CD14-positive monocyte (primary cell): Measurements from ENCODE around the gene QSOX2. TPM values are rescaled to one million over a fixed set of nuclear protein-coding genes. Genes with fewer than 3 reads are reported as not detected.

ENCODE experiments used
- DNase-seq, 3 donors: peaks; one replicate each; pipeline ENCODE4 v3.0.0-alpha.2; 2011 to 2022
- H2AFZ ChIP-seq: 2 replicates; pipeline ENCODE4 v1.6.0; 2012; ENCODE audit warnings: mild to moderate bottlenecking, low read depth, low read length, inconsistent platforms; ENCODE audit not compliant: insufficient read depth, poor library complexity, severe bottlenecking
- H3K27ac ChIP-seq, 2 donors: 1 replicate in 1 of 2; 2 replicates in 1 of 2; pipeline ENCODE4 v1.5.1; 2012 to 2013; ENCODE audit warnings: low read length in 2 of 2, control low read depth in 1 of 2, inconsistent platforms in 1 of 2, low read depth in 1 of 2, mild to moderate bottlenecking in 1 of 2
- H3K27me3 ChIP-seq, 2 donors: one replicate each; pipeline versions ENCODE4 v1.6.0 to v1.6.1; 2011 to 2013; ENCODE audit warnings: low read length in 2 of 2; ENCODE audit not compliant: control insufficient read depth in 2 of 2, insufficient read depth in 2 of 2
- H3K36me3 ChIP-seq, 2 donors: replicated peaks in 1 of 2; 1 replicate in 1 of 2; 2 replicates in 1 of 2; pipeline versions ENCODE4 v1.5.1 to v1.6.1; 2012 to 2013; ENCODE audit warnings: low read length in 2 of 2, control low read depth in 1 of 2, inconsistent platforms in 1 of 2, mild to moderate bottlenecking in 1 of 2; ENCODE audit not compliant: insufficient read depth in 2 of 2, control insufficient read depth in 1 of 2
- H3K4me1 ChIP-seq, 2 donors: 1 replicate in 1 of 2; 2 replicates in 1 of 2; pipeline versions ENCODE4 v1.5.1 to v1.6.1; 2012 to 2013; ENCODE audit warnings: low read length in 2 of 2, control low read depth in 1 of 2, inconsistent platforms in 1 of 2, mild to moderate bottlenecking in 1 of 2, moderate library complexity in 1 of 2; ENCODE audit not compliant: insufficient read depth in 2 of 2, control insufficient read depth in 1 of 2
- H3K4me2 ChIP-seq: replicated peaks from 2 replicates; pipeline ENCODE3; 2012; ENCODE audit warnings: low read length, moderate library complexity, mild to moderate bottlenecking; ENCODE audit not compliant: poor library complexity, severe bottlenecking; ENCODE audit errors: extremely low read depth
- H3K4me3 ChIP-seq, 3 experiments: fragments of 200-600 bp in 1 of 3; sonication (generic) in 1 of 3; replicated peaks in 1 of 3; 1 replicate in 2 of 3; 2 replicates in 1 of 3; pipeline ENCODE4 v1.5.1; 2011 to 2013; ENCODE audit warnings: low read length in 3 of 3, mild to moderate bottlenecking in 3 of 3, control low read depth in 2 of 3, low read depth in 2 of 3, inconsistent platforms in 1 of 3, moderate library complexity in 1 of 3
- H3K79me2 ChIP-seq: 2 replicates; pipeline ENCODE4 v1.6.0; 2012; ENCODE audit warnings: mild to moderate bottlenecking, control low read depth, inconsistent platforms, low read length, moderate library complexity; ENCODE audit not compliant: insufficient read depth
- H3K9ac ChIP-seq: 2 replicates; pipeline ENCODE4 v1.6.0; 2017; ENCODE audit warnings: low read length, mild to moderate bottlenecking; ENCODE audit not compliant: insufficient read depth, poor library complexity, severe bottlenecking
- H3K9me3 ChIP-seq, 2 donors: replicated peaks in 1 of 2; 1 replicate in 1 of 2; 2 replicates in 1 of 2; pipeline versions ENCODE4 v1.5.1 to v1.6.1; 2012 to 2013; ENCODE audit warnings: low read length in 2 of 2, control low read depth in 1 of 2; ENCODE audit not compliant: control insufficient read depth in 1 of 2, insufficient read depth in 1 of 2
- H4K20me1 ChIP-seq: 2 replicates; pipeline ENCODE4 v1.6.0; 2012; ENCODE audit warnings: mild to moderate bottlenecking, low read length, control low read depth, moderate library complexity; ENCODE audit not compliant: insufficient read depth
- H3K27ac Mint-ChIP-seq, 7 donors: one replicate each; pipeline ENCODE4 v1.8.0; 2020; ENCODE audit warnings: mild to moderate bottlenecking in 7 of 7, mixed read lengths in 7 of 7, moderate library complexity in 6 of 7, inconsistent platforms in 2 of 7
- H3K27me3 Mint-ChIP-seq, 3 donors: one replicate each; pipeline ENCODE4 v1.8.0; 2021 to 2022; ENCODE audit warnings: low read depth in 3 of 3, mild to moderate bottlenecking in 3 of 3, mixed read lengths in 3 of 3, moderate library complexity in 3 of 3, inconsistent platforms in 1 of 3
- H3K36me3 Mint-ChIP-seq, 2 donors: one replicate each; pipeline ENCODE4 v1.8.0; 2020; ENCODE audit warnings: mixed read lengths in 2 of 2, inconsistent platforms in 1 of 2, mild to moderate bottlenecking in 1 of 2
- H3K4me1 Mint-ChIP-seq: one replicate; pipeline ENCODE4 v1.8.0; 2020; ENCODE audit warnings: mild to moderate bottlenecking, mixed read lengths
- H3K4me3 Mint-ChIP-seq, 2 donors: one replicate each; pipeline ENCODE4 v1.8.0; 2020; ENCODE audit warnings: mild to moderate bottlenecking in 2 of 2, mixed read lengths in 2 of 2, moderate library complexity in 1 of 2
- H3K9me3 Mint-ChIP-seq, 7 donors: one replicate each; pipeline ENCODE4 v1.8.0; 2020 to 2022; ENCODE audit warnings: mixed read lengths in 7 of 7, mild to moderate bottlenecking in 6 of 7, moderate library complexity in 6 of 7, inconsistent platforms in 2 of 7
- WGBS: methylation state at CpG from one replicate; pipeline ENCODE4 v1.1.5; 2013; ENCODE audit warnings: missing lambda C conversion rate; ENCODE audit not compliant: insufficient coverage; 5-methylcytosine and 5-hydroxymethylcytosine counted together
- intact Hi-C, 2 donors: fragments of 100-400 bp; cut with micrococcal nuclease; formaldehyde crosslinking; loops; one replicate each; pipeline versions ENCODE4 v1.15.0 to v1.15.1; 2023
- polyA plus RNA-seq, 3 donors: library from polyadenylated mRNA; depleted of rRNA in 1 of 3; unstranded in 2 of 3; stranded (reverse) in 1 of 3; fragments of 300-500 nt in 2 of 3; fragments of >200 nt in 1 of 3; fragmentation: Illumina TruSeq in 2 of 3; gene quantifications; 1 replicate in 2 of 3; 2 replicates in 1 of 3; pipeline ENCODE4 v1.2.3, GENCODE V29; 2012 to 2021
- TF ChIP-seq, protein P1 (sequence below): fragments of 200-600 bp; IDR thresholded peaks from one replicate; pipeline ENCODE4 v1.8.0; 2022; ENCODE audit warnings: antibody characterized with exemption, mild to moderate bottlenecking

QSOX2 gene
- polyA plus RNA-seq, 3 donors, result 0.03 to 8.4 (median 0.17) TPM

DNA sequence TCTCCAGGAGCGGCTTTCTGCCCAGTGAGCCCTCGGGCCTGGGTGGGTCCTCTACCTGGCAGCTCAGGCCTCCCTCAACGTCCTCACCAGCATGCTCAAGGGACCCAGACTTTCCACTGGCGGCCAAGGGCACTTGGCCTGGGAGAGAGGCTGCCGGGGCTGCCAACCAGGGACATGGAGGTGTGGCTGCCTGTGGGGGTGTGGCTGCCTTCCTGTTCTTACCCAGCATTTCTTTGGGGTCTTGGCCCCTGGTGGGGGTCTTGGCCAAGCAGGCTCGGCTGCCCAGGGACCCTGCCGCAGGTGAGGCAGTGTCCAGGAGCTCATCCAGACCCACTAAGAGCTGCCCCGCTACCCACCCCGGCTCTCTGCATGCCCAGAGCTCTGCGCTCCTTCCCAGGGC lies 7.2 kb upstream of the QSOX2 start:
- Mint-ChIP-seq H3K4me1 (no peaks in the 10 kb centered on the region), H3K36me3 (no peaks in the 10 kb centered on the region), H3K27ac (no peak overlapping the region), H3K27me3 (peaks cover 2 to 12% (median 6%) of the 10 kb centered on the region in 3 donors), H3K9me3 (no peaks in the 10 kb centered on the region), H3K4me3 (no peak overlapping the region)
- no peaks in the 10 kb centered on the region for H3K79me2 ChIP-seq
- H3K27ac ChIP-seq, result no peak overlapping the region
- H3K4me1 ChIP-seq, result no peaks in the 10 kb centered on the region
- H3K4me2 ChIP-seq, result no peak overlapping the region
- H3K9ac ChIP-seq, result no peak overlapping the region
- H4K20me1 ChIP-seq, result no peaks in the 10 kb centered on the region
- DNase-seq, result no peak
- no peaks in the 10 kb centered on the region for H3K9me3 ChIP-seq
- no peaks in the 10 kb centered on the region for H3K36me3 ChIP-seq
- no peak overlapping the region for H2AFZ ChIP-seq
- intact Hi-C loops, result no loop called here
- TF ChIP-seq, protein P1, sequence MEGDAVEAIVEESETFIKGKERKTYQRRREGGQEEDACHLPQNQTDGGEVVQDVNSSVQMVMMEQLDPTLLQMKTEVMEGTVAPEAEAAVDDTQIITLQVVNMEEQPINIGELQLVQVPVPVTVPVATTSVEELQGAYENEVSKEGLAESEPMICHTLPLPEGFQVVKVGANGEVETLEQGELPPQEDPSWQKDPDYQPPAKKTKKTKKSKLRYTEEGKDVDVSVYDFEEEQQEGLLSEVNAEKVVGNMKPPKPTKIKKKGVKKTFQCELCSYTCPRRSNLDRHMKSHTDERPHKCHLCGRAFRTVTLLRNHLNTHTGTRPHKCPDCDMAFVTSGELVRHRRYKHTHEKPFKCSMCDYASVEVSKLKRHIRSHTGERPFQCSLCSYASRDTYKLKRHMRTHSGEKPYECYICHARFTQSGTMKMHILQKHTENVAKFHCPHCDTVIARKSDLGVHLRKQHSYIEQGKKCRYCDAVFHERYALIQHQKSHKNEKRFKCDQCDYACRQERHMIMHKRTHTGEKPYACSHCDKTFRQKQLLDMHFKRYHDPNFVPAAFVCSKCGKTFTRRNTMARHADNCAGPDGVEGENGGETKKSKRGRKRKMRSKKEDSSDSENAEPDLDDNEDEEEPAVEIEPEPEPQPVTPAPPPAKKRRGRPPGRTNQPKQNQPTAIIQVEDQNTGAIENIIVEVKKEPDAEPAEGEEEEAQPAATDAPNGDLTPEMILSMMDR, result no peak
- H3K27me3 ChIP-seq, result no peaks in the 10 kb centered on the region
- WGBS, result 95% methylated on average over 9 of the region's 10 CpGs
- no peak overlapping the region for H3K4me3 ChIP-seq

DNA sequence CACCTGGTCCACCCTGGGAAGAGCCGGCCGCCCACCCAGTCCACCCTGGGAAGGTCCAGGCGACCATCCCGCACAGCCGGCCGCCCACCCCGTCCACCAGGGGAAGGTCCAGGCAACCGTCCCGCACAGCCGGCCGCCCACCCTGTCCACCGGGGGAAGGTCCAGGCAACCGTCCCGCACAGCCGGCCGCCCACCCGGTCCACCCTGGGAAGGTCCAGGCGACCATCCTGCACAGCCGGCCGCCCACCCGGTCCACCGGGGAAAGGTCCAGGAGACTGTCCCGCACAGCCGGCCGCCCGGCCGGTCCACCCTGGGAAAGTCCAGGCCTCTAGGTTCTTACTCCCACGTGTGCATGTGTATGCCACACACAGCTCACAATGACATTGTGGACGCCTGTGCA lies 6.7 kb upstream of the QSOX2 start:
- H3K27ac Mint-ChIP-seq, result no peak overlapping the region
- H3K9me3 ChIP-seq, result no peaks in the 10 kb centered on the region
- H3K27ac ChIP-seq, result no peak overlapping the region
- H3K4me3 ChIP-seq, result no peak overlapping the region
- H3K36me3 ChIP-seq, result no peaks in the 10 kb centered on the region
- H3K79me2 ChIP-seq, result no peaks in the 10 kb centered on the region
- no peaks in the 10 kb centered on the region for H3K4me1 ChIP-seq
- H3K9ac ChIP-seq, result no peak overlapping the region
- no peak overlapping the region for H3K4me2 ChIP-seq
- TF ChIP-seq, protein P1, result no peak
- no peak overlapping the region for H2AFZ ChIP-seq
- no peak overlapping the region for H3K4me3 Mint-ChIP-seq
- DNase-seq, result no peak
- H3K27me3 Mint-ChIP-seq, result peaks cover 2 to 12% (median 9%) of the 10 kb centered on the region in 3 donors
- H4K20me1 ChIP-seq, result no peaks in the 10 kb centered on the region
- WGBS, result 88% methylated on average over 14 of the region's 29 CpGs
- H3K9me3 Mint-ChIP-seq, result no peaks in the 10 kb centered on the region
- no peaks in the 10 kb centered on the region for H3K27me3 ChIP-seq
- no peaks in the 10 kb centered on the region for H3K36me3 Mint-ChIP-seq
- H3K4me1 Mint-ChIP-seq, result no peaks in the 10 kb centered on the region
- intact Hi-C loops, result no loop called here
